GM18499 (cell line): Measurements from ENCODE around the gene DYNC1I1.
"Not testable (repeated sequence)": the region's sequence is repeated elsewhere in the genome, so short reads cannot be mapped to it uniquely, and the experiment has no call there.

Source experiments
- ATAC-seq: cut with Tn5 transposase; IDR thresholded peaks from one replicate; pipeline ENCODE4 v1.9.1; 2021; ENCODE audit warnings: moderate number of reproducible peaks; ENCODE audit not compliant: insufficient read depth, unreplicated experiment

The DYNC1I1 gene

DNA sequence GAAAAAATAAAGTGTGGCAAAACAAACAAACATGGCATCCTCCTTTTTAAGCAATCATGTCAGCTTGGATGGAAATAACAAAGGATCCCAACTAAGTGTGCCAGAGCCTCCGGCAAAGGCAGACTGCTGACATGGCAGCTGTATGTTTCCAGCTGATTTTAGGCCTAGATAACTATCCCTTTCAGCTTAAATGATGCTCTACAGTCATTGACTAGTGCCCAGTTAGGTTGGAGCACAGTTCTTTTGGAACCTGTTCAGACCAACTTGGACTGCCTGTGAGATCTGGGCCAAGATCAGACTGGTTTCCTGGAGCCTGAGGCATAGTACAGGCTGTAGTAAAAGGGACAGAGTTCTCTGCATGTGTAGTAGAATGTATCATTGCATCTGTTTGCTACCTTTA is 128.7 kb downstream of the DYNC1I1 start:
- no peak for ATAC-seq

DNA sequence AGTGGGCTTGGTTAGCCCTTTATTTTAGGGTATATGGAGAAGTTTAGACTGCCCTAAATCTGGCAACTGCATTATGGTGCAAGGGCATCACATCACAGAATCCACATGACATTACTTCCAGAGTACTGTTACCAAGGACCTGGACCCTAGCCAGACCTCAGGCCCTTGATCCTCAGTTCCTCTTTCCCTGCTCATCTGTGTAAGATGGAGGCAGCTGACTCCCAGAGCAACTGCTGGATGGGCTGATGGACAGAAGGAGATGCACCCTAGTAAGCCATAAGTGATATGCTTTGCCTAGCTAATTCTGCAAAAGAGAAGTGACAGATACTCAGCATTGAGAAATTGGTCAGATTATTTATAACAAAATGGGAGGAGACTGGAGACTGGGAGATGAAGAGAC is 131.7 kb downstream of the DYNC1I1 start:
- ATAC-seq = no peak

DNA sequence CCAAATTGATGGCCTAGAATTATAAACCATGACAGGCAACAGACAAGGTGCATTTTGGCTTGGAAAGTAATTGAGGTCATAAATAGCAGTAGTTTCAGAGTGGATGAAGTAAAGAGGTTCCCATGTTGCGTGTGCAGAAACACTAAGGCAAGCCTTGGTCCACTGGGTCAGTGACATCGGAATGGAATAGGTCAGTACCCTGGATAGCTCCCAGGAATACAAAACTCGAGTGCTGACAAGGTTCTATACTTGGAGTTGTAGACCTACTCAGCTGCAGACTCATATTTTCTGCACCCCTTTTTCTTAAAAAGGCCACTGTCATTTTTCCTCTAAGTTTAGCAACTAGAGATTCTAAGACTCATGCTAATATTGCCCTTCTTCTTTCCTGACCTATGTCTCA is 132.8 kb downstream of the DYNC1I1 start:
- ATAC-seq = no peak

DNA sequence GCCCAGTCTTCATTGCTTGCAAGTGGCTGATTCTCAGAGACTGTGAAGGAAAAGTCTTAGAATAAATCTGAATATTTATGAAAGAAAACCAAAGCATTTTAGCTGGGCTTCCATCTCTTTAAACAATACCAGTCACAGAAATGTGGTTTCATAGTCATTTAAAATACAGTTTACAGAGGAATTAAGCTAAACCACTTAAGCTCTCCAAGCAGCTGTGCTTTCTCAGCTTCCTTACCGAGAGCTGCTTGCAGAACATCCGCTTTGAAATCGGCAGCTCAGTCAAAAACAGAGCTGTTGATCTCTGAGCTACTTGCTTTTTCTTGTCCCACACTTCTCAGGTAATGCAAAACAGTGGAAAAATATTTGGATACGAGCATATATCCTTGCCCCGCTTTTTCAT is 134.5 kb downstream of the DYNC1I1 start:
- no peak for ATAC-seq

DNA sequence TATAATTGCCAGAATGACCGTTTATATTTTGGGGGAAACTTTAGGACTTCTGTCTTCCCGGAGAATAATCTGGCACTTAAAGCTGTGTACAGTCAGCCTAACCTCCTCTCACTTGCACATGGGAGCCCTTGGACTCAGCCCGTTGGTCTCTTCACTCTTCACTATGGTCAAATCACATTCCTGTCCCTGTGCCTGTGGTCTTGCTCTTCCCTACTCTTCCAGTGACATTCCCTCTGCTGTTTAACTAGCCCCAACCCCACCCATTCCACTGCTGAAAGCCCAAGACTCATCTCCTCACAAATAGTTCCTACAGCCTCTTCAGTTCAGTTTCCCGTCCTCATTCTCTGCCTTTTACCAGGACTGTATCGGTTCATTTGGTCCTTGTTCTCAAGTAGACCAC is 135.0 kb downstream of the DYNC1I1 start:
- no peak for ATAC-seq

DNA sequence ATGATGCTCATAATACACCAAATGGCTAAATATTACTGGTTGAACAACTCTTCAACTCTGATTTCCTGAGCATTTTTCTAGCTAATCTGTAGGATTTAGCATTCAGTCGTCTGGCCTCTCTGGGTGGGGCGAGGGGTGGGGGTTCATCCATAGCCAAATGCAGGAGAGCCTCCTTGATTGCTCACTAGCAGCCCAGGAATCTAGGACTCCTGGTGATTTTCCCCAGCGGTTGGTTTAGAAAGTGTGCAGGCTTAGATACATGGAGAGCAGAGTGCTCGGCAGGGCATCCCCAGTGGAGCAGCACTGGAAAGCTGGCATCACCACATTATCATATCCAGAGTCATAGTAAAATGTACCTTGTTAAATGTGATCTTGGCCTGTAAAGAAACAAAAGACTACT is 136.1 kb downstream of the DYNC1I1 start:
- ATAC-seq = no peak

DNA sequence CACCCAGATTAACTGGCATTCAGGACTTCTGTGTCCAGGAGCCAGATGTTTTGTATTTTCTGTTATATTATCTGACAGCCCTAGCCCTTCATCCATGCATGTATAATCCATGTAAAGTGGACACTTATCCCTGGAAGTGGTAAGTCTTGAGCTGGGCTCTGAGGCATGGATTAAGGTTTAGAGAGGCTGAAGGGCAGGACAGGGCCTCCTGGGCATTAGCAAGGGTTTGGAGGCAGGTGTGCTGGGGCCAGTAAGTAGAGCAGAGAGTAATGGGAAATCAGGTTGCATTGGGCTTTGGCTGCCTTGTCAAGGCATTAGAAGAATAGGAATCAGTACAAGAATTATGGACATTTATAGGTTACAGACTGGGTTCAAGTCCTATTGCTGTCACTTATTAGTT is 138.0 kb downstream of the DYNC1I1 start:
- no peak for ATAC-seq

DNA sequence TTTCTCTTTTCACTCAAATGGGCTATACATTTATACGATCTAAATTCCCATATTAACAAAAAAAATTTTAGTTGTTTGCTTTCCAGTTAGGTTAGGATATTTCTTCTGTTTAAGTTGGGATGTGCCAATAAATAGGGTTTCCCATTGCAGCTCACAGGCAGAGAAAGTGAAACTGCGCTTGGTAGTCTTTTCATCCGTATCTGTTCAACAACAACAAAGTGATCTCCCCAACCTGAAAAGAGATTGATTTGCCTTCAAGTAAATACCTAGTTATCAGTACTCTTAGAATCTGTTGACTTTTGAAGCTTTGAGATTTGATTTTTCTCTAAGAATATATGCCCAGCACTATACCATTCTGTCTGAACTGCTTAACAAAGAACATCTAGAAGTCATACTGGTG is 143.4 kb downstream of the DYNC1I1 start:
- no peak for ATAC-seq

DNA sequence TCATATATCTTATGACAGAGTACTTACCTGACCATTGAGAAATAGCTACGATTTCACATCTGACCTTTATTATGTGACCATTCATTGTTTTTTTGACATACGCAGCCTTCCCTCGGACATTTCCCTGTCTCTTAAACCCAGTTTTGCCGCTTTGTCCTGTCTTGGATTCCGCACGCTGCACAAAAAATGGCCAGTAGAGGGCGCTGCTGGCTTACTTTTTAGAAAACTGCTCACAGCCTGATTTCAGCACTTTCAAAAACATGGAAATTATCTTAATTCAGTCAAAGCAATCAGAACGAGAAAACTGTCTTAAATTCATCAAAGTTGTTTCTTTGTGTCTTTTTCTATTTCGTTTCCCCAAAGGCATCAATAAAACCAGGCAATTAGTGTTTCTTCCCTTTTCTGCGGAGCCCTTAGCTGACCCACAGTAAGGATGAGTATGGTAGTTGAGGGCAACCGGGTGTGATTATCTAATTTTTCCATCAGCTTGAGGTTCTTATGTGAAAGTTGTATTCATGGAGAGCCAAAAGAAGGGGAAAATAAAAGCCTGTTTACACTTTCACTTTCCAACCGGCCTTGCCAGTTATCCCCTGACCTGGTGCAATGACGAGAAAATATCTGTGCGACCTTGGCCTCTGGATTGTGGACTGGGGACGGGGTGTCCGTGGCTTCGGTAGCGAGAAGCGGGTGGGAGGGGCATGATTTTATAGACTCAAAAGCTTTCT is 144.4 kb downstream of the DYNC1I1 start:
- no peak for ATAC-seq

DNA sequence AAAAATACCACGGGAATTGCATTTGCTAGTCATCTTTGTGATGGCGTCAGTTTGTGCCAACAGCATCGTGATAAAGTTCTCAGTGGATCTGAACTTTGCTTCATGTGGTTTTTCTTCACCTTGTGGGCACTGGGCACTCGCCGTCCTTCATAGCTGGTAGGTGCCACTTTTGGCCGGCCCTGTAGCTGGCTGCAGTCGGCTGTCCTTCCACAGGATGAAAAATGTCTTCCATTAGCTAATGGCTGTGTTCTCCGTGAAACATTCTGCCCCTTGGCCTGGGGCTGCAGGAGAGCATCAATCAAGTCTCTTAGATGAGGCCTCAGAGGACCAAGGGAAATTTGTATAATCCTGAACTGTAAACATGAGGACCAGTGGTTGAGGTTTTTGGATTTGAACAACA is 145.3 kb downstream of the DYNC1I1 start:
- no peak for ATAC-seq

DNA sequence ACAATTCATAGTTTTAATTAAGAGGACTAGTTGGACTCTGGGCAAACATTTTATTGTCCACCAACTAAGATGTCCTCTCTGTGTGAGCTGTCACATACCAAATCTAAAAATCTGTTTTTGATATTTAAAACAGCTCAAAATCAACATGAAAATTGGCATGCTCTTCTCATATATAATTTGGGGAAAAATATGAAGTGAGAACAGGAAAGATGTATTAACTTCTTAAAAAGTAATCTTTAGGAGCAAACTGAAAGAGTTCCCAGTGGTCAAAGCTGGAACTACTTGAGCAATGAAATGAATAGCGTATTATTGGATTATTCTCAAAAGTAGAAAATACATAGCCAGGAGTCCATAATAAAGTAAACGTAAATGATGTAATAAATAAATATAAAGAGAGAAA is 147.2 kb downstream of the DYNC1I1 start:
- ATAC-seq = no peak

DNA sequence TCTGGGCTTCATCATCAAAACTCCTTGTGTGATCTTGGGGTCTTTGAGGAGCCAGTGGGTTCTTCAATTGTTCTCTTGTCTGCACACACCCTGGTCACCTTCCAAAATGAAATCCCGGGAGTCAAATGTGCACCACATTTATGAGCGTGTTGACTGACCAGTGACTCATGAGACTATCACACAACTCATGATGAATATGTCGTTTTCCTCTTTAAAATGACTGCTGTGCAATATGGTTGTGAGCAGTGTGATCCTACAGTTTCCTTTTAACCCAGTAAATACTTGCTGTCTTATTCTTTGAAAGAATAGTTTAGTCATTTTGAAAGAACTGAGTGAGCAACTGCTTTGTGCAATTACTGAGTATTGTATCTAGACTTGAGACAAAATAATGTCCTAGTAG is 149.2 kb downstream of the DYNC1I1 start:
- ATAC-seq = no peak

DNA sequence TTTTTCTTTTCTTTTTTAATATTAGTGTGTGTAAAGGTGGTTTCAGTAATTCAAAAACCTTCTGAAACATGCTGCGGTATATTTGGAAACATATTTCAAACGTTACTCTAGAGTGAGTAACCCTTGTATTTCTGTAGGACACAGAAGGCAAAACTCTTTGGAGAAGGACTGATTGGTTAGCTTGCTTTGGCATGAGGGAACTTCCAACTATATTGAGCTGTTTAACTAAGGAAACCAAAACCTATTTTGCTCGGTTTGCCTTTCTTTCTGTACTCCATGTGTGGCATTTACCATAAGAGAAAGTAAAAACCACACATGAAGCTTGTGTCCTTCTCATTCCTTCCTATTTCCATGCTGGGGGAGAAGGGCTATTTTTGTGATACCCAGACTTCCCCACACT is 149.8 kb downstream of the DYNC1I1 start:
- no peak for ATAC-seq

DNA sequence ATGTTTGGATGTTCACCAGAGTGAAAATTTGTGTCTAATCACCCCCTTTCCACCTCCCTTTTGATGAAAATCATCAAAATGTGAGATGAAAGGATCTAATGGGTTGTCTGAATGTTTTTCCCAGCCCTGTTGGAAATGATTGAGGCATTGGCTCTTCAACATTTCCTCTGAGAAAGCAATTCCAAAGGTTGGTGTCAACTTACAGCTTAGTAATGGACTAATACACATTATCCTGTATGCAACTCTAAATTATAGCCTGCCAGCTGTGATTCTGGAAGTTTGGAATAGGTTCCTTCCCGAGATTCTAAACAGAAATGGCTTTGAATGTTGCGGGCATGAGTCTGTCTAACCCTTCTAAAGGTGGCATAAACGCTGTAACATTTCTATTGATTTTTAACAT is 152.9 kb downstream of the DYNC1I1 start:
- no peak for ATAC-seq

DNA sequence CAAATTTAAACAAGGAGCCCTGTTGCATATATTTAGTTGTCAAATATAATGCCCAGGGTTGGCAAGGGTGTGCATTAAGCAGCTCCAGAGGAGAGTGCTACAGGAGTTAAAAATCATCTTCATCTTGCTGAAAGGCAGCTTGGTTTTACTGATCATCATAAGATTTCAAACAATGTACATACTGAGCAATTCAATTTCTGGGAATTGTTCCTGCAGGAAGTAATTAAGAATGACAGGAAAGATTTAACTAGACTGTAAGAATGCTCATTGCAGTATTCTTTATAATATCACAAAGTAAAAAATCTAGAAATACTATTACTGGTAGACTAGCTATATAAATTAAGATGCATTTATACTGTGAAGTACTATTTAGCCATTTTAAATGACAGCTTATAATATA is 153.6 kb downstream of the DYNC1I1 start:
- no peak for ATAC-seq

DNA sequence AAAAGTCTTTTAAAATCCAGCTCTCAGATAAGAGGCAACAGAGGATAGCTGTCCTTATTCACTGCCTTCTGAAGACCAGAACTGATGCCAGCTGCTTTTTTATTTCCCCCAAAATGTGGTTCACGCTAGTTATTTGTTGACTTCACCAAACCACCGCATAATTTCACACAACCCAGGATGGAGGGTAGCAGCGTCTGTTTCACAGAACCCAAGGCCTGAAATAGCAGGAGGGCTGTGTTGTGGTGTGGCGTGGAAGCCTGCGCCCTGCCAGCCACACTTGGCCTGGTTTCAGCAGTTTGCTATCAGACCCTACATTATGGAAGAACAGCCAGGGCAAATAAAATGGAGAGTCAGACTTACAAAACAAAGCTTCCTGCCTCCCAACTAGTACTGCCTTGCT is 155.4 kb downstream of the DYNC1I1 start:
- no peak for ATAC-seq

DNA sequence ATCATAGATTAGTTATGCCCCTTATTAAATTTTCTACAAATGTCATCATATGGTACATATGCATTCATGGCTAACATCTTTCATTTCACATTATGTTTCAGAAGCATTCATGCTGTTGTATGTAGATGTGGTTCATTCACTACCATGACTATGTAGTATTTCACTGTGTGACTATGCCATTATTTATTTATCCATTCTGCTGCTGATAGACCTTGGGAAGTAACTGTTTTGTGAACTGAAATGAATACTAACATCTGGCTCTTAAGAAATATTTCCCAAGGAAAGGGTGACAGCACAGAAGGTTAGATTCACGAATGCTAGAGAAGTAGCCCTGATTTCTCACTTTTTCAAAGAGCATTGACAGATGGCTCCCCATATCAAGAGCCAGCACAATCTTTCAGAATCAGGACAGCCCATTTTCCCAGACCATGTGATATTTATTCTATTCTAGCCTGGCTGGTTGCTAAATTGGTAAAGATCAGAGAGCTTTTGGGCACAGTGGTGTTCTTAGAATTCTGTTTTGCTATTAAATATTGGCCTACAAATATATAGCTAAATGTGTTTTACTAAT is 157.4 kb downstream of the DYNC1I1 start:
- ATAC-seq = no peak

DNA sequence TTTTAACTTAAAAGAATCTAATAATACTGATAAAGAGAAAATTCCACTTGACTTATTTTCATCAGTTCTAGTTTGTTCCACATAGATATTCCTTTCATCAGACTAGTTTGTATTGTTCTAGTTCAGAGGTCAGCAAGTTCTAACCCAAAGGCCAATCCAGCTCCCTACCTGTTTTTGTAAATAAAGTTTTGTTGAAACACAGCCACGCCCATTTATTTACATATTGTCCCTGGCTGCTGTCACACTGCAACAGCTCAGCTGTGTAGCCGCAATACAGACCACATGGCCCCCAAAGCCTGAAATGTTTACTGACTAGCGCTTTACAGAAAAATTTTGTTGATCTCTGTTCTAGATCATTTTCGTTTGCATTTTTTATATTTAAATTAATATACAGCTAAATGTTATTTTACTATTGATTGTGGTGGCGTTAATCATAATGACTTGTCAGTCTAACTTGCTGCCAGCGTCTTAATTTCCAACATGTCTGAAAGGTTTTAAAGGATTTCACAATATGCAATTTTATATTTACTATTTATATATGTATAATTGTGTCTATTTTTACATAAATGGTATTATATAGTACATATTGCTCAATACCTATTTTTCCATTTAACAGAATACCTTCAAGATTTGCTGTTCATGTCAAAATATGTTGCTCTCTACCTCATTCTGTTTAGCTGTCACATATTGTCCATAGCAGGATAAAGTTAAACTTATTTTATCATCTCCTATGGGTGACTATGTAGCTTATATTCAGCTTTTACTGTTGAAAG is 159.3 kb downstream of the DYNC1I1 start:
- no peak for ATAC-seq

DNA sequence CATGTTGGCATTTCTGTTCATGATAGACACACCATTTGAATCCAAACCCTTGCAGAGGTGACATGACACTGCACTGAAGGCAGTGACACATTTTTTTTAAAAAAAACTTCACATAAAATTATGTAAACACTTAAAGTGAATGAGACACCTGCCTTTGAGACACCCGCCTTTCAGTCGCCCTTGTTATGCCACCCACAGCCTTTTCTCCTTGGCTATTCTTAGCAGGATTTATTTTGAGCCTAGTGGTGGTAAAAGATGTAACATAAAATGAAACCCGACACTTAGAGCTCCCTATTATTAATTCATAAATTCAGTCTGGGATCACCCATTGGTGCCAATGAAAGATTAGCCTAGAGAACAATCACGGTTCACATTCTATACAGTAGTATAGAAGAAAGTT is 161.3 kb downstream of the DYNC1I1 start:
- ATAC-seq = no peak

DNA sequence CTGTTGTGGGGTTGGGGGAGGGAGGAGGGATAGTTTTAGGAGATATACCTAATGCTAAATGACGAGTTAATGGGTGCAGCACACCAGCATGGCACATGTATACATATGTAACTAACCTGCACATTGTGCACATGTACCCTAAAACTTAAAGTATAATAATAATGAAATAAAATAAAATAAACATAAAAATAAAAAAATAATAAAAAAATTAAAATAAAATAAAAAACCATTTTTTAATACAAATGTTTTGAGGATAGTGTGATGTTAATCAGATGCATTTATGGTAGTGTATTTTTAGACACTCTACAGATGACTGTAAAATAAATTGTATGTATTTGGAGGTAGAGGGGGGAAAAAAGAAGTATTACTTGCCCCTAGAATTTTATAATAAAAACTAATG is 172.5 kb downstream of the DYNC1I1 start:
- ATAC-seq = not testable (repeated sequence)

DNA sequence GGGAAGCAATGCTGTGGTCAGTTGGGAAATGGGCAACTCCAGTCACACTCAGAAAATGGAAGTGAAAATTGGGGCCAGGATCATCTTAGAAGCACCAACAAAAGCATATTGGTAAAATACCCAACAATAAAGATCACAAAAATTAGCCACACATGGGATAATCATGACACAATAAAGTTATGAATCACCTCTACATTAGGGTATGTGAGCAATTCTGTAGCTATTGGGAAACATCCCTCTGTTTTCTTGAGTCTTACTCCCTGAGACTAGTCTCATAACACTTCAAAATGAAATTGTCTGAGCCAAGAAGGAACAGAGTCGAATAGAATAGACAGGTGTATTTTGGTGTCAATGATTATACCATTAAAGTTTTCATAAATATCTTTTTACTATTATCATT is 178.3 kb downstream of the DYNC1I1 start:
- no peak for ATAC-seq

DNA sequence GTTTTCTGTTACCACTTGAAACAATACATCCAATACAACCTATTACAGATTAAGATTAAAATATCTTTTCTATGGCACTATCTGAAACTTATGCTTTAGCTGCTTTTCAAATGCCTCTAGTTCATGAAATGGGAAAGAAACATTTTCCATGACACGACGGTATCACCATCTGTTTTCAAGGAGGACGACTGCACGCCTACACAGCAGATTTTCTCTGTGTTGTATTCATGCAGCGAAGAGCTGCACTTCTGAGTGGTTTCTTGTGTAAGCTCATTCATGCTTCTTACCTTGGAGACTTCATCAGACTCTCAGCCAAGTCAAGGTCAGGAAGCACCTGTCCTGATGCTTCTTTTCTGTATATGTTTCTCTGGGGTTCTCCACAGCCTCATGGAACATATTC is 179.2 kb downstream of the DYNC1I1 start:
- no peak for ATAC-seq
